Measurements from ENCODE around the gene HOXD13. TPM values are rescaled to one million over a fixed set of nuclear protein-coding genes. Genes with fewer than 3 reads are reported as not detected.
A peak's percentile ranks its signal among the peaks of the same experiment; 100 is the strongest.

Gene HOXD13
- total RNA-seq, 4 donors from 2014 or later: not detected

- H3K4me3 ChIP-seq (replicated peaks in 1 of 3): peak overlapping the region in 1 of 3 donors; percentile 28
- 5 to 6% methylated on average over 12 to 20 of the region's 47 CpGs for WGBS, 2 donors
- H3K27ac ChIP-seq: peak overlapping the region in 1 of 3 donors; percentile 51
- peaks cover 0 to 15% of the 10 kb centered on the region in 2 donors for H3K4me1 ChIP-seq
- intact Hi-C loops (cut with DNase I): loop anchor here (10.0 kb wide), 1 partner anchor 1023 kb away; no protein-coding TSS in a partner anchor
- no peak for TF ChIP-seq POLR2A (IDR thresholded peaks at IDR 0.05)
- TF ChIP-seq CTCF (IDR thresholded peaks at IDR 0.05): no peak
- H3K9me3 ChIP-seq: no peaks in the 10 kb centered on the region
- H3K27me3 ChIP-seq: peaks cover 75% of the 10 kb centered on the region
- DNase-seq: no peak
- H3K36me3 ChIP-seq: no peaks in the 10 kb centered on the region
Observed at GRCh38 chr2:176122052-176122682, 29.6 kb downstream of the HOXD13 start.

GRCh38 chr2:176122683-176123410 lies 30.3 kb downstream of the HOXD13 start, which contains the start of gene HOXD9:
Gene HOXD9, plus strand, starts transcription at chr2:176122719. Its CDS starts 50 bp downstream, at chr2:176122769.
- intact Hi-C loops (cut with DNase I): loop anchor here (10.0 kb wide), 1 partner anchor 1022 kb away; no protein-coding TSS in a partner anchor
- peaks cover 75% of the 10 kb centered on the region for H3K27me3 ChIP-seq

DNA sequence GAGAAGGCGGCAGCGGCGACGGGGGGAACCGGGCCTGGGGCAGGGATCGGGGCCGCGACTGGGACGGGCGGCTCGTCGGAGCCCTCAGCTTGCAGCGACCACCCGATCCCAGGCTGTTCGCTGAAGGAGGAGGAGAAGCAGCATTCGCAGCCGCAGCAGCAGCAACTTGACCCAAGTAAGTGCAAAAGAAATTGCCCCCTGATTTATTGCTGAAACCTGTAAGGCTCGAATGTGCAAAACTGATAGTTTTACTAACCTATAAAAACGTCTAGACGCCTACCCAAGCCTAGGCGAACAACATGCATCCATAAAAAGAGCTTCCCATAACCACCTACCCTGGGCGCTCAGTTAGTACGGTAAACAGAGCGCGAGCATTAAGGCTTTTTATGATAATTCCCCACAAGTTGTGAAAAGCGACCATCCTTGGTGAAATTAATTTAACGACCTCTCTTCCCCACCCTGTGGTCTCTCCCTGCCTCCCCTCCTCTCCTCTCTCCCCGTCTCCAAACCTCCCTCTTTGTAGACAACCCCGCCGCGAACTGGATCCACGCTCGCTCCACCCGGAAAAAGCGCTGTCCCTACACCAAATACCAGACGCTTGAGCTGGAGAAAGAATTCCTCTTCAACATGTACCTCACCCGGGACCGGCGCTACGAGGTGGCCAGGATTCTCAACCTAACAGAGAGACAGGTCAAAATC lies 31.0 kb downstream of the HOXD13 start:
- peak overlapping the region in 1 of 3 donors; percentile 51 for H3K27ac ChIP-seq
- peaks cover 0 to 15% of the 10 kb centered on the region in 2 donors for H3K4me1 ChIP-seq
- peak overlapping the region in 1 of 3 donors; percentile 28 for H3K4me3 ChIP-seq (replicated peaks in 1 of 3)
- intact Hi-C loops (cut with DNase I): loop anchor here (10.0 kb wide), 1 partner anchor 1021 kb away; no protein-coding TSS in a partner anchor
- H3K9me3 ChIP-seq: no peaks in the 10 kb centered on the region
- TF ChIP-seq CTCF (IDR thresholded peaks at IDR 0.05) (no peak), POLR2A (IDR thresholded peaks at IDR 0.05) (no peak)
- WGBS, 2 donors: 10 to 12% methylated on average over 24 to 25 of the region's 40 CpGs
- no peaks in the 10 kb centered on the region for H3K36me3 ChIP-seq
- H3K27me3 ChIP-seq: peaks cover 75% of the 10 kb centered on the region
- DNase-seq: no peak

More at GRCh38 chr2:176122683-176123410, 30.3 kb downstream of the HOXD13 start, which contains the start of gene HOXD9:
- peak in 1 of 2 donors; percentile 20 for TF ChIP-seq POLR2A (IDR thresholded peaks at IDR 0.05)
- TF ChIP-seq CTCF (IDR thresholded peaks at IDR 0.05): no peak
- peak within 1 kb of the TSS in 2 of 3 donors; percentile 5 to 51 for H3K27ac ChIP-seq
- peaks cover 0 to 15% of the 10 kb centered on the region in 2 donors for H3K4me1 ChIP-seq
- peak within 1 kb of the TSS in 1 of 3 donors; percentile 28 for H3K4me3 ChIP-seq (replicated peaks in 1 of 3)
- 6 to 12% methylated on average over 13 to 30 of the region's 84 CpGs for WGBS, 2 donors
- no peaks in the 10 kb centered on the region for H3K9me3 ChIP-seq
- DNase-seq: peak; percentile 33 to 37
- H3K36me3 ChIP-seq: no peaks in the 10 kb centered on the region

GRCh38 chr2:176124110-176124946 lies 31.8 kb downstream of the HOXD13 start:
- intact Hi-C loops (cut with DNase I): loop anchor here (10.0 kb wide), 1 partner anchor 1020 kb away; no protein-coding TSS in a partner anchor
- TF ChIP-seq POLR2A (IDR thresholded peaks at IDR 0.05): no peak
- no peak for TF ChIP-seq CTCF (IDR thresholded peaks at IDR 0.05)
- Histone ChIP-seq H3K36me3 (no peaks in the 10 kb centered on the region), H3K9me3 (no peaks in the 10 kb centered on the region), H3K27ac (peak overlapping the region in 1 of 3 donors; percentile 51), H3K27me3 (peaks cover 79% of the 10 kb centered on the region), H3K4me1 (peaks cover 1 to 18% of the 10 kb centered on the region in 2 donors), H3K4me3 (replicated peaks in 1 of 3) (no peak overlapping the region)
- WGBS, 2 donors: 16 to 23% methylated on average over 32 to 33 of the region's 34 CpGs
- DNase-seq: no peak

Measured in thyroid gland (tissue), 4 donors.